HG02852 (cell line): Measurements from ENCODE around the gene KRT10.
"Not testable (repeated sequence)": the region's sequence is repeated elsewhere in the genome, so short reads cannot be mapped to it uniquely, and the experiment has no call there.

Experiments
- ATAC-seq: cut with Tn5 transposase; IDR thresholded peaks from one replicate; pipeline ENCODE4 v1.9.1; 2021; ENCODE audit warnings: mild to moderate bottlenecking, moderate library complexity; ENCODE audit not compliant: unreplicated experiment

Gene KRT10

DNA sequence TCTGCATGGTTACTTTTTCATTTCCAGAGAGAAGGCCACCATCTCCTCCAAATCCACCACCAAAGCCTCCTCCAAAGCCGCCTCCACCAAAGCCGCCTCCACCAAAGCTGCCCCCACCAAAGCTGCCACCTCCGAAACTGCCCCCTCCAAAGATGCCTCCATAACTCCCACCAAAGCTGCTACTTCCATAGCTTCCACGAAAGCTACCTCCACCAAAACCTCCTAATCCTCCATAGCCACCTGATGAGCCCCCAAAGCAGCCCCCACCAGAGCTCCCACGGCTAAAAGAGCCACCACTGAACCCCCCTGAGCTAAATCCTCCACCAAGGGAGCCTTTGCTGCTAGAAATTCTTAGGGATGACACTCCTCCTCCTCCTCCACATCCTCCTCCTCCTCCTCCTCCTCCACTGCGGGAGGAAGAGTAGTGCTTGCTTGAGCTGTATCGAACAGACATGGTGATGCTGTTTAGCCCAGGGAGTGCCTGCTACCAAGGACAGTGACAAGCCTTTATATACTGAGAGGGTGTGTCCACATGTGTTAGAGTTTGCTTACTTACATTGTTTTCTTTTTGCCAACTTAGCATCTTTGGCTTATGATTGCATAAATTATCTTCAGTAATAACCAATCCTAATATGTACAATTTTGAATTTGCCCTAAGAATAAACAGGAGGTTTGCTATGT is at the start of gene KRT10:
KRT10 (minus strand) TSS at position 483 of the 681 bp plus-strand sequence; CDS start at position 454, 29 bp downstream.
- ATAC-seq: no peak

DNA sequence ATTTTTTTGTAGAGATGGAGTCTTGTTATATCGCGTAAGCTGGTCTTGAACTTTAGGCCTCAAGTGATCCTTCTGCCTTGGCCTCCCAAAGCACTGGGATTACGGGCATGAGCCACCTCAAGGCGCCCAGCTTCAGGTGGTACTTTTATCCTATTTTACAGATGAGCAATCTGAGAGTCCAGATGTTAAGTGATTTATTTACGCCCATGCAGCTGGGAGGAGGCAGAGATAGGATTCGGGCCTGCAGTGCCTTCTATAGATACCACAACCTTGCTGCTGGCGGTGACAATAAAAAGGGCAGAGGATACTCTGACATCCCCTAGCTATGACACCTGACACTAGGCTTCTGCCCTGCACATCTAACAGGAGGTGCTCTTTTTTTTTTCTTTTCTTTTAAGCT is 48.9 kb upstream of the KRT10 start:
- ATAC-seq: no peak

DNA sequence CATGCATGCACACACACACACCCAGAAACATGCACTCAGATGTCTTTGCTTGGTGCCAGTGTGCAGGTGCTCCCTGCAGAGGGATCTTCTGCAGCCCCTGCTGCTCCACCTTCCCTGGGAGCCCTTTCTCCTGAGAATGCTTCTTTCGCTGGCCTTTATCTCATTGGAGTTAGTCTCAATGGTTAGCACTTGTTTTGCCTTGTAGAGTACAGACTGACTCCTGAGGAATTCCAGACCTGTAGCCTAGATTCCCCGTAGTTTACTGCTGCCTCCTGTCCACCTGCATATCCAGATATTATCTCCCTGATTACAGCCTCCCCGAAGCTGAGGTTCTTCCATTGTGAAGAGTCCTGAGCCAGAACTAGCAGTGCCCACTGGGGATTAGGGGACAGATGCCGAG is 47.7 kb upstream of the KRT10 start:
- ATAC-seq: no peak

DNA sequence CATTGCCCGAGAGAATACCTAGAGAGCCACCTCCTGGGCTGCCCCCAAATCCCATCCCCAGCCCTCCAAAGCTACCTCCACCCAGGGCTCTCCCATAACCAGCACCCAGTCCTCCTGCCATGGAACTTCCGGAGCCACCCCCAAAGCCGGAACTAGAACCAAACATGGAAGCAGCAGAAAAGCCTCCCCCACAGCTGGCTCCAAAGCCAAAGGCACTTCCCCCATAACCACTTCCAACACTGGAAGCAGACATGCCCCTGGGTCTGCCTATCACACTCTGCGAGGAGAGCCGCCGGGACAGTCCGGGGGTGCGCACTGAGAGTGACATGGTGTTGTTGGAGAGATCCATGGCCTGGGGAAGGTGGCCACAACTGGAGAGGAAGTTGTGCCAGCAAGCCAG is 44.4 kb upstream of the KRT10 start, which contains the start of gene KRT12:
KRT12 (minus strand) TSS at position 386 of the 400 bp plus-strand sequence; CDS start at position 349, 37 bp downstream.
- no peak for ATAC-seq

DNA sequence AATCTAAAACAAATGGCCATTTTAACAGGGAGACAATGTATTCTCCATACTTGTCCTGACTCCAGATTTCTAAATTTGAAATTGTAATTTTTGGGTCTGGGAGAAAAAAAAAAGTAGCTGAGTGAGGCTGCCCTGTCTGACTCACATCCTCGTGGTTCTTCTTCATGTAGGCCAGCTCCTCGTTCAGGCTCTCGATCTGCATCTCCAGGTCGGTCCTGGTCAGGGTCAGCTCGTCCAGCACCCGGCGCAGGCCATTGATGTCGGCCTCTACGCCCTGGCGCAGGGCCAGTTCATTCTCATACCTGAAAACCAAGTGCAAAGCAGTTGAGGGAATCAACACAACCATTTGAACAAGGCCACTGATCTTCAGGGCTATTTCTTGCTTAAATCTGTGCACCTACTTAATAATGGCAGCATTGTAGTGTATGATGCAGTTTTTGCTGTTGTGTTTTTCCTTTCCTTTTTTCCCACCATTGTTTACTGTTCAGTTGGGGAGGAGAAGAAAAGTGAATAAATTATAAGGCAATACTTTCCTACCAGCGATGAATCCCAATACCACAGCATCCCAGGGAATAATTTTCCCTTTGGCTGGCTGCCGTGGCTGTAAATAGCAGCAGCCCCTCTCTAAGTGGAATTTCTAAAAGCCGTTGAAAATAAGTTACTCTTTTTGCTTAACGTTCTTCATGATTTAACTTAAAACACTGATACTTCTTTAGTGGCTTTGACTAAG is 42.4 kb upstream of the KRT10 start:
- ATAC-seq: no peak

DNA sequence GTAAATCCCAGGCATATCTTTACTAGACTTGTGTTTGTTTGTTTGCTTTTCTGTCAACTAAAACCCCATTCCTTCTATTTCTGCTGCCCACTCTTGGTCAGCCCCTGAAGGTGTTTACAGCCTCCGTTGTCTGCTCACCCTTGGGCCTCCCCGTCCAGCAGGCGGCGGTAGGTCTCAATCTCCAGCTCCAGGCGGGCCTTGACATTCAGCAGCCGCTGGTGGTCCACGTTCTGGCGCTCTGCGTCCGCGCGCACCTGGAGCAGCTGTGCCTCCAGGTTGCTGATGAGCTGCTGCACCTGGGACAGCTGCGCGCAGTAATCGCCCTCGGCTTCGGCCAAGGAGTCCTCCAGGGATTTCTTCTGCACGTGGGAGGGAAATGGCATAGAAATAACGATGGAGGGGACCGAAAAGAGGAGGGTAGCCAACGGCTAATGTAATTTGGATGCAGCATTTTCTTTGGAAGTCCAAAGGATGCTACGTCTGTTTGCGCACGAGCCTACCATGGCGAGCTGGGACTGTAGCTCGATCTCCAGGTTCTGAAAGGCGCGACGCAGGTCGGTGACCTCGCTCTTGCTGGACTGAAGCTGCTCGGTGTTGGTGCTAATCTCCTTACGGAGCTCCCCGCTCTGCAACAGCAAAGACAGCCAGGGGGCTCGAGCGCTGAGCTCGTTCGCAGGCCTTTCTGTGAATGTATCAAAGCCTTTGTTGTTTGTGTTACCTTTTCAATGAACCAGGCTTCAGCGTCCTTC is 40.7 kb upstream of the KRT10 start:
- ATAC-seq: no peak

DNA sequence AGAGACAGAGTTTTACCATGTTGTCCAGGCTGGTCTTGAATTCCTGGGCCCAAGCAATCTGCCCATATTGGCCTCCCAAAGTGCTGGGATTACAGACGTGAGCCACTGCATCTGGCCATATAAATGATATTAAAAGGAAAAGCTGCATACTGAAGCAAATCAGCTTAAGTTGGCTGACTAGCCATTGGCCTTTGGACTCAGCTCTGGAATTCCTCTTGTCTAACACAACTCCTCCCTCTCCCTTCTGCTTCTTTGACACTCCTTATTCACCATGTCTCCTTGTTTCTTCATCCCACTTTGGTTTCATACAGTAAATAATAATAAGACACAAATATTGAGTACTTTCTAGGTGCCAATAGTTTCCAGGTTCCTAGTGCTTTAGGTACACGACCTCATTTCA is 37.1 kb upstream of the KRT10 start:
- no peak for ATAC-seq

DNA sequence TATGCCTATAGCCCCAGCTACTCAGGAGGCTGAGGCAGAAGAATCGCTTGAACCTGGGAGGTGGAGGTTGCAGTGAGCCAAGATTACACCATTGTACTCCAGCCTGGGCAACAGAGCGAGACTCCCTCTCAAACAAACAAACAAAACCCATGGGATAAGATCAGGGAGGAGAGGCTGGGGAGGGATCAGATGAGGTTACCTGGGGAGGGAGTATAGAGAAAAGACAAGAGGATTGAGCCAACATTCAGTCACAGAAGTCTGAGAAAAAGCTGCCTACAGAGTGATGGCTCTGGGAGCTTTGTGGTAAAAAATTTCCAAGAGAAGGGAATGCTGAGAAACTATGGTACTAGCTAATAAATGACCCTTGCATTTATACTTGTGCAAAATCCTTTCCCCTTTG is 36.3 kb upstream of the KRT10 start:
- ATAC-seq: not testable (repeated sequence)

DNA sequence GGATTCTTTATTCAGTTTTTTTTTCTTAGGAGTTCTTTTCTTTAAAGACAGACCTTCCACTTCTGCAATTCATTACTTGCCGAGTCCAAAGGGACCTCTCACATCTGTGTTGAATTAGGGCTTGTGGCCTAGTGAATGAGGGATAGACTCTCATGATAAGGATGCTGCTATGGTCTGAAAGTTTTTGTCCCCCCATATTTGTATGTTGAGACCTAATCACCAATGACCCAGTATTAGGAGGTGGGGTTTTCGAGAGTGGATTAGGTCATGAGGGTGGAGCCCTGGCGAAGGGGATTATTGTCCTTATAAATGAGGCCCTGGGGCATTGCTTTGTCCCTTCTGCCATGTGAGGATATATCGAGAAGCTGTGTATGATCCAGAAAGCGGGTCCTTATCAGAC is 35.1 kb upstream of the KRT10 start:
- ATAC-seq: no peak

DNA sequence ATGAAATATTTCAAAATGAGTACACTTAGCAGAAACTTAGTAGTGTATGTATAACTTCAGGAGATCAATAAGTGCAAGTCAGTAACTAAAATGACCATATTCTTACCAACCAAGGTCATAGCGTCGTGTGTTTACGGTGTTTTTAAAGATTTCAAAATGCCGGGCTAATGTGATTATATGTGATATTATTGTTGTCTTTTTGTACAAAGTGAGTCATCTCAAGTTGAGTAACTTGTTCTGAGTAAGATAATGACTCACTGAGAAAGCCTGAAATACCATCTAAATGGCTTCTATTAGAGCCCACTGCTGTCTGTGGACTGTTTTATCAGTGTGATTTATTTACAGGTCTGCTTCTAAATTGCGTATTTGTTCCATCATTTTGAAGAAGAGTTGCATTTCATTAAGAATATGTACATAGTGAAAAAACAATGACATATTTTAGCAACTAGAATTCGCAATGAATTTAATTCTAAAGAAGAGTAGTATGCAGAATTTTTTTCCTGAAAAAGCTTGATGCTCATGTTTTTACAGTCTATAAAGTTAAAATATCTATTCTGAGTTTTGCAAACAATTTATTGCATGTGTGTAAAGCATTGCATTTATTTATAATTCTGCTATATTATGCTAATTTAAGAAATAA is 31.9 kb upstream of the KRT10 start:
- no peak for ATAC-seq

DNA sequence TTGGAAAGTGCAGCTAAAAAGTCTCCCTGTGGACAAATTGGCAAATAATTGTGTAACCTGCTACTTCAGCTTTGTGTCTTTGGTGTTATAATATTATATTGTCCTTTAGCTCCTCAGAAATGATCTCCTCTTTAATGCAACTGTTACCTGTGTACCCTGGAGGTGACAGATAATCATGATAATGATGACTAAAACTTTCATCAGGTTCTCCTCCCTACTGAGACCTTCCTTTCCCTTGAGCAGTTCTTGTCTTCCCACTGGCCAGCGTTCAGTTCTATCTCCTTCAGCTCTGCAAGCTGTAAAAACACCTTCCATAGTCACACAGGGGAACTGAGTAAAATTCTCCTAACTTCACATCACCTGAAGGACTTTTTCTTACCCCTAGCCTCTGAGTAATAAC is 29.9 kb upstream of the KRT10 start:
- ATAC-seq: no peak

DNA sequence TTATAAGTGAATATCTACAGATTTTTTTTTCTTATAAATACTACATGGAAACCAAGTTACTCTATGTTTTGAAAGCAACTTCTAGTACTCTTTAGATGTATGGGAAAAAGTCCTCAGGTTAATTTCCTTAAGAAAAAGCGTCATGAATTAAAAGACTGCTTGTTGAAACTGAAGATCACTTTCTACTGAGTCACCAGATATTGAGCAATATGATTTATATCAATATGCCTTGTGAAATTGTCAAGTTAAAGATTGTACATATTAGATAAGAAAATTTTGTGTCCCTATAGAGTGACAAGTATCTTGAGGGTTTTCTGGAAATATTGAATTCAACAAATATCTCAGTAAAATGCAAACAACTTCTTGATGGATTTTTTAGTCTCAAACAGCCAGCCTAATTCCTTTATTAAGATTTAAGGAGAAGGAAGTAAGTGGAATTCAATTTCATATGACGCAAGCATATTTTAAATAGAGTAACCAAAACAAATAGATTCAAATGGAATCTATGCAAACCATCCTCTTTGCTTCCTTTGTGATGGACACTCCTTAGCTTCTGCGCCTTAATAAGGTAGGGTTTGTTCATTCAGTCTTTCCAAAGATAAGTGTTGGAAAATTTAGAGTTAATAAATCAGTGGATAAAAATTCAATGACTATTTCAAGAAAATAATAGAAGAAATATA is 28.0 kb upstream of the KRT10 start:
- no peak for ATAC-seq

DNA sequence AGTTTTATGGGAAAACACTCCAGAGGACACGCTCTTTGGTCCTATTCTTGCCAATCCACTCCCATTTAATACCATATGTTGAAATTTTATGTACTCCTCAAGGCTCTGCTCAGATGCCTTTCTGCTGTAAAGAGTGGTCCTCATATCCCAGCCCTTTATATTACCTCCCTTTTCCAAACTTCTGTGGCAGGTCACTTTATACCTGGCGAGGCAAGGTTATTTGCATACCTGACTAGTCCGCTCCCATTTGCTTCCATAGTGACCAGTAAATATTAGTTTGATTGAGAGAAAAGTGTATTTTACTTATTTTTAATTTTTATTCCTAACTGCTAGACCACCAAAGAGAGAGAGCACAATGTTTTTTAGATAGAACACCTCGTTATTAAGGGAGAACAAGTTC is 27.3 kb upstream of the KRT10 start:
- no peak for ATAC-seq

DNA sequence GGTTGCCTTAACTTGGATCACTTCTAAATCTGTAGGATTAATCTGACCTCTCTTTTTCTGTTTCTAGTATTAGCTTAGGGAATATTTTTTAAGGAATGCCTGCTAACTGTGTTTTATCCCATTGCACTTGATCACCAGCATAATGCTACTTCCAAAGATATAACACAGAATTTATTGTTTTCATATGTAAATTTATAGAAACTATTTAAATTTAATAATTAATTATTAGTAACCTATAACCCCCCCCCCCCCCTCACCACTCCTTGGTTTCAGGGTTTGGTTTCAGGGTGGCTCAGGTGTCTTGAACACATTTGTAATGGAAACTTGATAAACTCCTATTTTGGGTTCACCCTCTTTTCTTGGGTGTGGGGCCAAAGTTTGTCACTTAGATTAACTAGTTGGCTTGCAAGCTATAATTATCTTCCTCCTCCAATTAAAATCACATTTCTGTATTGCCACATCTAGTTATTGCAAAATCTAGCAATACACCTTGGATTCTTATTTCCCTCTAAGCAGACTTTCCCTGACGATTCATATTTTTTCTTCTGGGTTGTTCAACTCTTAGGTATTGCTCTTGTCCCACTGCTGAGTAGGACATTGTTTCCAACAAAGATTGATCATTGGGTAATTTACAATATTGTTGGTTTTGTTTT is 26.3 kb upstream of the KRT10 start:
- no peak for ATAC-seq

DNA sequence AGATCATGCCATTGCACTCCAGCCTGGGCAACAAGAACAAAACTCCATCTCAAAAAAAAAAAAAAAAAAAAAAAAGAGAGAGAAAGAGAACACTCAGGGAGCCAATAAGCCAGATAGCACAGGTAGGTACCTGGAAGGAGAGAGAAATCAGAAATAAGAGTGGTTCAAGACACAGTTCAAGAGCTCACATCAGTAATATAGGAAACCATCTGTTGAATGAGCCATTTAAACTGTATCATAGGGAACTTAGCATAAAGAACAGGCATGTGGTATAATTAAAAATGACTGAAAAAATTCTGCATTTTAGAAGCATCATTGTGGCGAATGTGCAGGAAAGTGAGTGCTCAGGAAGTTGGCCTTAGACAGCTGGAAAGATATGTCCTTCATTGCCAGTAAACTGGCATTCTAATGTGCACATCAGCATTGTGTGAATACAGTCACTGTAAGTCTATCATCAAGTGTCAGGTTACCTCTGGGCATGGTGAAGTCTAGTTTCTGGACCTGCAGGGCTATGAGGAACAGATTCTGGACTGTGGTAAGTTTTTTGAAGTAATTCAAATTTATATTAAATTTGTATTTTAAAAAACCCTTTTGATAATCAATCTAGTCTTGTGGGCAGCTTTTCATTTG is 24.2 kb upstream of the KRT10 start:
- ATAC-seq: no peak

DNA sequence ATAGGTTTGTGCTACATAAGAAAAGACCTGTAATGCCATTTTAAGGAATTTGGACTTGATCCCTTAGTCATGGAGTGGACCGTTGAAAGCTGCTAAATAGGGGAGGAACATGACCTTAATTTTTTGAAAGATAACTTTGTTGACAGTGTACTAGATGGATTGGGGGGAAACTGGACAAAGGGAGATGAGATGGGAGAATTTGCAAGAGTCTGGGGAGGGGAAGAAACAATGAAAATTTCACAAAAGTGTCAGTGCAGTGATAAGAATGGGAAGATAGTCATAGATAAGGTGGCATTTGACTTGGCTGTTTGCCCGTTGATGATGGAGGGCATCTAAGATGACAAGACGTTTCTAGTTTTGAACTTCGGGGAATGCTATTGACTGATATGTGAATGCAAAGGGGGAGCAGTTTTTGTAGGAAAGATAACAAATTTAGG is 22.3 kb upstream of the KRT10 start:
- no peak for ATAC-seq

DNA sequence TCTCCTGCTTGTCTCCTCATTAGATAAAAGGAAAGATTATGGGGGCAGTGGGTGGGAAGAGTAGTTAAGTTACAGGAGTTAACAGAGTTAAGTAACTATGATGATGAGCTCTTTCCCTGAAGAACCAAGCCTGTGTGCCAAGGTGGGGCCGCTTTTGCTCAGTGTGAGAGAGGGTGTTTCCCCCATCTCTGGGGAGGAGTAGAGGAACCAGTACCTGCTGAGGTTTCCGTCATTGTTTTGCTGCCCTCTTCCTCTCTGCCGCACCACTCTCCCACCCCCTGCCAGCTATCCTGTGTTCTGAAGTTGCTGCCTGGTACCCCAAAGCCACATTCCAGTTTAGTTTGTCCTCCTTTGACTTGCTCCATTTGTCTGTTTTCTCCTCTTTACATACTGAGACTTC is 20.8 kb upstream of the KRT10 start:
- ATAC-seq: no peak

DNA sequence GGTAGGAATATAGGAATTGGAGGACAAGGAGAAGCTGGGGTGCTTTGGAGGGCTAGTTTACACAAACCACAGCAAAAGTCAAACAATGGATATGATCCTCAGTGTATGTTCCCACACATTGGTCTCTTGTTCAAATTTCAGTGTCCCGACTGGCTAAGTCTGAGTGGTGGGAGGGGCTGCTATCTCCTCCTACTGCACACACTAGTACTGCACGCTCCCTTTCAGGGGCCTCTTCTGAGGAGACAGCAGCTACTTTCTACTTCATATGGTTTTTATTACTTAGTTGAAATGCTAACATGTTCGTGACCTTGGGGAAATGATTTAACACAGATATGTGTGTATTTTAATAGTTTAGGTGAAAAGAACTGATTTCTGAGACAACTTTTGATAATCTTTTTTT is 18.8 kb upstream of the KRT10 start:
- no peak for ATAC-seq

DNA sequence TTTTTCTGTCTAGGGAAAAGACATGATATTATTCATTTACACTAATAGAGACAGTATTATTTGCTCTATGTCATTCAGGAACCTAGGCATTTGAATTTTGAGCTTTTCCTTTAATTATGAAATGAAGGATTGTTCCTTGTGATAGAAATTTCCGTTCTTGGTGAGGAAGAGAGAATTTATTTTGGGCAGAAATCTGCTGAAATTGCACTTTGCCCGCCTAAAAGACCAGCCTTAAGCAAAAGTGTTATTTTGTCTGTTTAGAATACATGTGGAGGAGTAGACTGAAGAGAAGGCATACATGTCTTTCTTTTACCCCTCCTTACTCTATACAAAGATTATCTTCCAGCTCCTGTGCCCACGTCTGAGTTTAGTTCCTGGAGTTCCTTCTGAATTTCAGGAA is 16.8 kb upstream of the KRT10 start:
- ATAC-seq: no peak

DNA sequence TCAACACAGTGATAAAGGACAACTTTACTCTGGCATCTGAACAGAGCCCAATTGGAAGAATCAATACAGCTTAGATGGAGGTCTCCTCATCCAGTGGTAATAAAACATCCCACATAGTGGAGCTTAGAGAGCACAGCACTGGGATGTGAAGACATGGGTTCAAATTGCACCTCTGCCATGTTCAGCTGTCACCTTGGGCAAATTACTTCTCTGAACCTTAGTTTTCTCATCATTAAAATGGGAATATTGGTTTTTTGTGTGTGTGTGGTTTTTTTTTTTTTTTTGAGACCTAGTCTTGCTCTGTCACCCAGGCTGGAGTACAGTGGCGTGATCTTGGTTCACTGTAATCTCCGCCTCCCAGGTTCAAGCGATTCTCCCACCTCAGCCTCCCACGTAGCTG is 13.6 kb upstream of the KRT10 start:
- ATAC-seq: no peak
